Liver (tissue), 3 donors: ENCODE results near the gene NSDHL.

ENCODE experiments used
- FOXA2 ChIP-seq: IDR thresholded peaks from 2 replicates; pipeline ENCODE4 v1.6.1; 2016; ENCODE audit warnings: antibody characterized with exemption
- GABPA ChIP-seq, 2 donors: IDR thresholded peaks in 1 of 2; conservative IDR thresholded peaks in 1 of 2; 2 replicates each; pipeline ENCODE4 v1.6.1; 2016; ENCODE audit warnings: antibody characterized with exemption in 2 of 2, mild to moderate bottlenecking in 1 of 2, moderate library complexity in 1 of 2
- TAF1 ChIP-seq: conservative IDR thresholded peaks from 2 replicates; pipeline ENCODE4 v1.6.1; 2016; ENCODE audit warnings: antibody characterized with exemption, mild to moderate bottlenecking
- YY1 ChIP-seq: IDR thresholded peaks from 2 replicates; pipeline ENCODE4 v1.6.1; 2016; ENCODE audit warnings: antibody characterized with exemption, mild to moderate bottlenecking
- TF ChIP-seq, protein P1 (sequence below): fragments of 150-350 bp; IDR thresholded peaks from 2 replicates; pipeline ENCODE4 v1.5.1; 2017; ENCODE audit warnings: improper control_type of control experiment, low read depth, low read length; ENCODE audit not compliant: missing input control
- TF ChIP-seq, protein P2 (sequence below): IDR thresholded peaks from 2 replicates; pipeline ENCODE4 v1.6.1; 2016; ENCODE audit warnings: antibody characterized with exemption, mild to moderate bottlenecking
- TF ChIP-seq, protein P3 (sequence below): IDR thresholded peaks from 2 replicates; pipeline ENCODE4 v1.6.1; 2016; ENCODE audit warnings: antibody characterized with exemption
- donor health status: healthy.
- donor health status: healthy.

DNA sequence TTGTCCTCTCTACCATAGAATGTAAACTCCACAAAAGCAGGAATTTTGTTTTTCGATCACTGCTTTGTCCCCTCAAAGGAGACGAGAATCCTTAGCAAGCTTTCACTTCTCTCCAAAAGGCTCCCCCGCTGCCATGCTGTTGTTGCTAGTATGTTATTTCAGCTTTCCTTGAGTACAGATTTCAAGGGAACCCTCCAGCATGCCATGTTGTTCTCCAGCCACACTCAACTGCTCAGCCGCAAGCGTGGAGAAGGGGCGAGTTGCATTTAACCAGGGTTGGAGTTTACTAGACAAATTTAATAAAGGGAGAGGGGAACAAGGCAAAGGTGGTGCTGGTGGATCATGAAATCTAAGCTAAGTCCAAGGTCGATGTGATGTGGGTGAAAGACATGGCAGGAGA is 23.1 kb downstream of the NSDHL start:
- TF ChIP-seq, protein P1, sequence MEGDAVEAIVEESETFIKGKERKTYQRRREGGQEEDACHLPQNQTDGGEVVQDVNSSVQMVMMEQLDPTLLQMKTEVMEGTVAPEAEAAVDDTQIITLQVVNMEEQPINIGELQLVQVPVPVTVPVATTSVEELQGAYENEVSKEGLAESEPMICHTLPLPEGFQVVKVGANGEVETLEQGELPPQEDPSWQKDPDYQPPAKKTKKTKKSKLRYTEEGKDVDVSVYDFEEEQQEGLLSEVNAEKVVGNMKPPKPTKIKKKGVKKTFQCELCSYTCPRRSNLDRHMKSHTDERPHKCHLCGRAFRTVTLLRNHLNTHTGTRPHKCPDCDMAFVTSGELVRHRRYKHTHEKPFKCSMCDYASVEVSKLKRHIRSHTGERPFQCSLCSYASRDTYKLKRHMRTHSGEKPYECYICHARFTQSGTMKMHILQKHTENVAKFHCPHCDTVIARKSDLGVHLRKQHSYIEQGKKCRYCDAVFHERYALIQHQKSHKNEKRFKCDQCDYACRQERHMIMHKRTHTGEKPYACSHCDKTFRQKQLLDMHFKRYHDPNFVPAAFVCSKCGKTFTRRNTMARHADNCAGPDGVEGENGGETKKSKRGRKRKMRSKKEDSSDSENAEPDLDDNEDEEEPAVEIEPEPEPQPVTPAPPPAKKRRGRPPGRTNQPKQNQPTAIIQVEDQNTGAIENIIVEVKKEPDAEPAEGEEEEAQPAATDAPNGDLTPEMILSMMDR, result no peak
- TF ChIP-seq FOXA2 (no peak), YY1 (no peak), TAF1 (no peak), GABPA (IDR thresholded peaks at IDR 0.05 in 1 of 2, conservative IDR thresholded peaks at IDR 0.05 in 1 of 2) (no peak)
- TF ChIP-seq, protein P2, sequence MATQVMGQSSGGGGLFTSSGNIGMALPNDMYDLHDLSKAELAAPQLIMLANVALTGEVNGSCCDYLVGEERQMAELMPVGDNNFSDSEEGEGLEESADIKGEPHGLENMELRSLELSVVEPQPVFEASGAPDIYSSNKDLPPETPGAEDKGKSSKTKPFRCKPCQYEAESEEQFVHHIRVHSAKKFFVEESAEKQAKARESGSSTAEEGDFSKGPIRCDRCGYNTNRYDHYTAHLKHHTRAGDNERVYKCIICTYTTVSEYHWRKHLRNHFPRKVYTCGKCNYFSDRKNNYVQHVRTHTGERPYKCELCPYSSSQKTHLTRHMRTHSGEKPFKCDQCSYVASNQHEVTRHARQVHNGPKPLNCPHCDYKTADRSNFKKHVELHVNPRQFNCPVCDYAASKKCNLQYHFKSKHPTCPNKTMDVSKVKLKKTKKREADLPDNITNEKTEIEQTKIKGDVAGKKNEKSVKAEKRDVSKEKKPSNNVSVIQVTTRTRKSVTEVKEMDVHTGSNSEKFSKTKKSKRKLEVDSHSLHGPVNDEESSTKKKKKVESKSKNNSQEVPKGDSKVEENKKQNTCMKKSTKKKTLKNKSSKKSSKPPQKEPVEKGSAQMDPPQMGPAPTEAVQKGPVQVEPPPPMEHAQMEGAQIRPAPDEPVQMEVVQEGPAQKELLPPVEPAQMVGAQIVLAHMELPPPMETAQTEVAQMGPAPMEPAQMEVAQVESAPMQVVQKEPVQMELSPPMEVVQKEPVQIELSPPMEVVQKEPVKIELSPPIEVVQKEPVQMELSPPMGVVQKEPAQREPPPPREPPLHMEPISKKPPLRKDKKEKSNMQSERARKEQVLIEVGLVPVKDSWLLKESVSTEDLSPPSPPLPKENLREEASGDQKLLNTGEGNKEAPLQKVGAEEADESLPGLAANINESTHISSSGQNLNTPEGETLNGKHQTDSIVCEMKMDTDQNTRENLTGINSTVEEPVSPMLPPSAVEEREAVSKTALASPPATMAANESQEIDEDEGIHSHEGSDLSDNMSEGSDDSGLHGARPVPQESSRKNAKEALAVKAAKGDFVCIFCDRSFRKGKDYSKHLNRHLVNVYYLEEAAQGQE, result no peak
- TF ChIP-seq, protein P3, sequence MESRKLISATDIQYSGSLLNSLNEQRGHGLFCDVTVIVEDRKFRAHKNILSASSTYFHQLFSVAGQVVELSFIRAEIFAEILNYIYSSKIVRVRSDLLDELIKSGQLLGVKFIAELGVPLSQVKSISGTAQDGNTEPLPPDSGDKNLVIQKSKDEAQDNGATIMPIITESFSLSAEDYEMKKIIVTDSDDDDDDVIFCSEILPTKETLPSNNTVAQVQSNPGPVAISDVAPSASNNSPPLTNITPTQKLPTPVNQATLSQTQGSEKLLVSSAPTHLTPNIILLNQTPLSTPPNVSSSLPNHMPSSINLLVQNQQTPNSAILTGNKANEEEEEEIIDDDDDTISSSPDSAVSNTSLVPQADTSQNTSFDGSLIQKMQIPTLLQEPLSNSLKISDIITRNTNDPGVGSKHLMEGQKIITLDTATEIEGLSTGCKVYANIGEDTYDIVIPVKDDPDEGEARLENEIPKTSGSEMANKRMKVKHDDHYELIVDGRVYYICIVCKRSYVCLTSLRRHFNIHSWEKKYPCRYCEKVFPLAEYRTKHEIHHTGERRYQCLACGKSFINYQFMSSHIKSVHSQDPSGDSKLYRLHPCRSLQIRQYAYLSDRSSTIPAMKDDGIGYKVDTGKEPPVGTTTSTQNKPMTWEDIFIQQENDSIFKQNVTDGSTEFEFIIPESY, result no peak
